Inflammatory macrophage treated with lipopolysaccharide for 4 hours (primary cell): ENCODE measurements around the gene ALKBH3.
A peak's percentile ranks its signal among the peaks of the same experiment; 100 is the strongest.

ENCODE experiments used
- DNase-seq: peaks from one replicate; pipeline ENCODE4 v3.0.0-alpha.2; 2020

Gene ALKBH3

GRCh38 chr11:43880640-43881159 lies at the start of gene ALKBH3:
Gene ALKBH3, plus strand, starts transcription at chr11:43880831. Its CDS starts 1,822 bp downstream, at chr11:43882653.
- DNase-seq = peak; percentile 93

GRCh38 chr11:43830928-43831440 lies 49.6 kb upstream of the ALKBH3 start:
- peak; percentile 95 for DNase-seq

- no peak for DNase-seq
Observed at GRCh38 chr11:43832536-43832935, 48.1 kb upstream of the ALKBH3 start.

- DNase-seq = peak; percentile 56
Observed at GRCh38 chr11:43833657-43834073, 47.0 kb upstream of the ALKBH3 start.

GRCh38 chr11:43834286-43834685 lies 46.3 kb upstream of the ALKBH3 start:
- DNase-seq = no peak

- DNase-seq = no peak
Observed at GRCh38 chr11:43835104-43835503, 45.5 kb upstream of the ALKBH3 start.

GRCh38 chr11:43837879-43838278 lies 42.8 kb upstream of the ALKBH3 start:
- no peak for DNase-seq

- no peak for DNase-seq
Observed at GRCh38 chr11:43842021-43842420, 38.6 kb upstream of the ALKBH3 start.

- no peak for DNase-seq
Observed at GRCh38 chr11:43845816-43846215, 34.8 kb upstream of the ALKBH3 start.

- DNase-seq = peak; percentile 65
Observed at GRCh38 chr11:43852057-43852636, 28.5 kb upstream of the ALKBH3 start.

GRCh38 chr11:43853781-43854180 lies 26.9 kb upstream of the ALKBH3 start:
- peak; percentile 62 for DNase-seq

- peak; percentile 72 for DNase-seq
Observed at GRCh38 chr11:43856993-43857392, 23.6 kb upstream of the ALKBH3 start.

- no peak for DNase-seq
Observed at GRCh38 chr11:43861141-43861540, 19.5 kb upstream of the ALKBH3 start.

GRCh38 chr11:43866520-43866919 lies 14.1 kb upstream of the ALKBH3 start:
- DNase-seq = no peak

GRCh38 chr11:43866969-43867368 lies 13.7 kb upstream of the ALKBH3 start:
- DNase-seq = no peak

GRCh38 chr11:43868852-43869567 lies 11.6 kb upstream of the ALKBH3 start:
- peak; percentile 96 for DNase-seq

- DNase-seq = no peak
Observed at GRCh38 chr11:43871051-43871450, 9.6 kb upstream of the ALKBH3 start.

- no peak for DNase-seq
Observed at GRCh38 chr11:43872995-43873394, 7.6 kb upstream of the ALKBH3 start.

- DNase-seq = no peak
Observed at GRCh38 chr11:43874078-43874477, 6.6 kb upstream of the ALKBH3 start.

- DNase-seq = no peak
Observed at GRCh38 chr11:43874738-43875137, 5.9 kb upstream of the ALKBH3 start.

GRCh38 chr11:43879789-43880639 lies 617 bp upstream of the ALKBH3 start:
- no peak for DNase-seq

- DNase-seq = no peak
Observed at GRCh38 chr11:43892851-43893250, 12.2 kb downstream of the ALKBH3 start.

GRCh38 chr11:43894546-43894945 lies 13.9 kb downstream of the ALKBH3 start:
- no peak for DNase-seq
